ENCODE measurements around the gene CCL26. TPM values are rescaled to one million over a fixed set of nuclear protein-coding genes. Genes with fewer than 3 reads are reported as not detected.

CCL26 gene
- total and polyA plus RNA-seq, 2 of the 4 experiments (the other 2 are of a cell fraction) = not detected

DNA sequence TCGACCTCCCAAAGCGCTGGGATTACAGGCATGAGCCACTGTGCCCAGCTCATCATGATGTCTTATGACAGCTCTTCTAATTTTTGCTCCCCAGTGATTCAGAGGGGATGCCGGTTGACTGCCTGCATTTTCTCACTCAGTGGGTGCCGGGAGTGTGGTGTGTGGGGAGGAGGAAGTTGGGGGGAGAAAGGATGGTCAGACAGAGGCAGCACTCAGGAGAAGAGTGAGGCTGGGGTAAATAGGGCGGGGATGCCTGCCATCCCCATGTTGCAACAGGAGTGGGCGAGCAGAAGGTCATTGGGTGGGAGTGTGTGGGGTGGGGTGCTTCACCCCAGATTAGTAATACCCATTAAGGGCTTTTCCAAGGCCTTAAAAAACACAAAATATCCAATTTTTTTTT, 45.1 kb upstream of the CCL26 start:
- ATAC-seq (ENCODE audit: low read depth) (no peak), DNase-seq (no peak)
- Histone ChIP-seq H3K4ac (ENCODE audit: low read depth, low read length) (no peak overlapping the region), H3K23ac (ENCODE audit: low read depth, low read length) (no peak overlapping the region), H4K5ac (ENCODE audit: low read depth, low read length) (no peak overlapping the region), H2BK20ac (ENCODE audit: low read depth, low read length) (no peak overlapping the region), H3K9me1 (ENCODE audit: insufficient read depth, low read length) (peaks cover 3% of the 10 kb centered on the region), H3K56ac (ENCODE audit: extremely low read depth, insufficient read depth, low read length) (no peak overlapping the region), H3K27me3 (ENCODE audit: control insufficient read depth, insufficient read depth, low read length) (peaks cover 17% of the 10 kb centered on the region), H3K4me3 (ENCODE audit: insufficient read depth, low read depth, low read length) (no peak overlapping the region), H2AK9ac (replicated peaks; ENCODE audit: low read depth, low read length, poor library complexity) (no peak overlapping the region), H4K91ac (ENCODE audit: insufficient read depth, low read depth, low read length) (no peak overlapping the region), H3K79me1 (ENCODE audit: low read depth in 1 of 2, low read length in 2 of 2) (no peaks in the 10 kb centered on the region), H3K4me1 (ENCODE audit: control insufficient read depth, insufficient read depth, low read length) (peaks cover 2% of the 10 kb centered on the region), H2BK120ac (ENCODE audit: low read depth, low read length) (no peak overlapping the region), H2BK15ac (ENCODE audit: low read depth, low read length) (no peak overlapping the region), H3K9me3 (ENCODE audit: control insufficient read depth, insufficient read depth, low read length) (no peaks in the 10 kb centered on the region), H3K27ac (ENCODE audit: insufficient read depth, low read length) (no peak overlapping the region), H3K4me2 (ENCODE audit: low read depth, low read length) (no peak overlapping the region), H3K9ac (ENCODE audit: low read depth, low read length) (no peak overlapping the region), H4K20me1 (ENCODE audit: insufficient read depth, low read length) (0 out of 2 replicates have a peak, but pooled peaks cover 3% of the 10 kb centered on the region), H2AK5ac (ENCODE audit: low read depth, low read length) (no peak overlapping the region), H4K8ac (ENCODE audit: low read depth in 2 of 2, low read length in 2 of 2) (no peak overlapping the region), H2AFZ (replicated peaks; ENCODE audit: low read length, poor library complexity) (no peak overlapping the region), H2BK5ac (ENCODE audit: low read depth, low read length, poor library complexity, severe bottlenecking) (no peak overlapping the region), H3K14ac (replicated peaks; ENCODE audit: low read depth, low read length) (no peak overlapping the region), H3K36me3 (ENCODE audit: control insufficient read depth, insufficient read depth, low read length) (no peaks in the 10 kb centered on the region), H3K18ac (ENCODE audit: low read depth, low read length) (no peak overlapping the region)
- CTCF ChIA-PET = interaction anchor here (0.6 kb wide), 1 partner anchor 8 kb away, joined by 3 read pairs; no protein-coding TSS in a partner anchor
- POLR2A ChIA-PET (ENCODE audit: unreplicated experiment) = no interaction called here
- WGBS, 2 experiments (ENCODE audit: extremely low coverage in 2 of 2, insufficient read length in 1 of 2) = 80% methylated on average over 1 of the region's 6 CpGs; no CpG with 5 or more reads in 1 of the 2 experiments
- no TSS peak for BruUV-seq (replicated peaks)
- in situ Hi-C loops (cut with MboI; ENCODE audit: low sequenced_read_pairs) = no loop called here
- intact Hi-C loops (cut with micrococcal nuclease) = no loop called here
- TF ChIP-seq NFE2L2 (IDR thresholded peaks at IDR 0.05; ENCODE audit: low read depth, low read length) = no peak
- TF ChIP-seq, protein P1, sequence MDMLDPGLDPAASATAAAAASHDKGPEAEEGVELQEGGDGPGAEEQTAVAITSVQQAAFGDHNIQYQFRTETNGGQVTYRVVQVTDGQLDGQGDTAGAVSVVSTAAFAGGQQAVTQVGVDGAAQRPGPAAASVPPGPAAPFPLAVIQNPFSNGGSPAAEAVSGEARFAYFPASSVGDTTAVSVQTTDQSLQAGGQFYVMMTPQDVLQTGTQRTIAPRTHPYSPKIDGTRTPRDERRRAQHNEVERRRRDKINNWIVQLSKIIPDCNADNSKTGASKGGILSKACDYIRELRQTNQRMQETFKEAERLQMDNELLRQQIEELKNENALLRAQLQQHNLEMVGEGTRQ (IDR thresholded peaks at IDR 0.05; ENCODE audit: low read depth, low read length) = no peak
- dilution Hi-C loops (cut with HindIII; ENCODE audit: low sequenced_read_pairs, unreplicated experiment) = no loop called here
